H54 (cell line): ENCODE results near the gene ZNF80.

Experiments
- DNase-seq: peaks from one replicate; pipeline ENCODE4 v3.0.0; 2011; ENCODE audit warnings: low spot score, mixed read lengths; ENCODE audit not compliant: insufficient read length
- FAIRE-seq: peaks from 3 replicates; lab custom pipeline; 2011; peaks lifted over from hg19 to GRCh38; lab: Jason Lieb, UNC
- POLR2A ChIP-seq: IDR thresholded peaks from 2 replicates; pipeline ENCODE4 v1.6.1; 2011; ENCODE audit warnings: low read depth, mild to moderate bottlenecking, low read length

ZNF80 gene

GRCh38 chr3:114234745-114235144 lies 2.6 kb downstream of the ZNF80 start:
- FAIRE-seq (no peak), DNase-seq (no peak)
- TF ChIP-seq POLR2A = no peak

GRCh38 chr3:114231616-114232015 lies 5.8 kb downstream of the ZNF80 start:
- no peak for TF ChIP-seq POLR2A
- FAIRE-seq (no peak), DNase-seq (no peak)

GRCh38 chr3:114227076-114227475 lies 10.3 kb downstream of the ZNF80 start:
- TF ChIP-seq POLR2A = no peak
- no peak for DNase-seq
- no peak for FAIRE-seq

GRCh38 chr3:114226313-114226712 lies 11.1 kb downstream of the ZNF80 start:
- FAIRE-seq = no peak
- DNase-seq = no peak

GRCh38 chr3:114223143-114223542 lies 14.2 kb downstream of the ZNF80 start:
- FAIRE-seq (no peak), DNase-seq (no peak)
- no peak for TF ChIP-seq POLR2A

More at GRCh38 chr3:114226313-114226712, 11.1 kb downstream of the ZNF80 start:
- TF ChIP-seq POLR2A = no peak

- no peak for TF ChIP-seq POLR2A
- no peak for FAIRE-seq
- no peak for DNase-seq
Observed at GRCh38 chr3:114221881-114222264, 15.5 kb downstream of the ZNF80 start.

GRCh38 chr3:114221165-114221880 lies 16.1 kb downstream of the ZNF80 start:
- FAIRE-seq (no peak), DNase-seq (no peak)
- no peak for TF ChIP-seq POLR2A

- no peak for FAIRE-seq
- TF ChIP-seq POLR2A = no peak
Observed at GRCh38 chr3:114219741-114220140, 17.6 kb downstream of the ZNF80 start.

GRCh38 chr3:114218578-114219185 lies 18.7 kb downstream of the ZNF80 start:
- no peak for TF ChIP-seq POLR2A
- DNase-seq (no peak), FAIRE-seq (no peak)

More at GRCh38 chr3:114219741-114220140, 17.6 kb downstream of the ZNF80 start:
- DNase-seq = no peak

GRCh38 chr3:114218006-114218405 lies 19.4 kb downstream of the ZNF80 start:
- no peak for FAIRE-seq
- TF ChIP-seq POLR2A = no peak
- DNase-seq = no peak

GRCh38 chr3:114217266-114217665 lies 20.1 kb downstream of the ZNF80 start:
- no peak for TF ChIP-seq POLR2A
- DNase-seq (no peak), FAIRE-seq (no peak)

- no peak for FAIRE-seq
- DNase-seq = no peak
- TF ChIP-seq POLR2A = no peak
Observed at GRCh38 chr3:114216186-114216970, 21.0 kb downstream of the ZNF80 start.

GRCh38 chr3:114214542-114215341 lies 22.6 kb downstream of the ZNF80 start:
- DNase-seq = no peak
- TF ChIP-seq POLR2A = no peak
- FAIRE-seq = no peak
